SK-N-SH (cell line): Measurements from ENCODE around the gene SLC39A3.

Experiments
- CTCF ChIP-seq: fragments of 200-600 bp; sonication (generic); IDR thresholded peaks from 2 replicates; pipeline ENCODE4 v1.6.1; 2017; ENCODE audit warnings: antibody characterized with exemption, mild to moderate bottlenecking, moderate library complexity
- EP300 ChIP-seq, 2 experiments: IDR thresholded peaks; 2 replicates each; pipeline versions ENCODE4 v1.4.0 to v1.6.1; 2012; ENCODE audit warnings: borderline replicate concordance in 1 of 2, low read depth in 1 of 2, low read length in 1 of 2
- EZH2phosphoT487 ChIP-seq: fragments of 200-600 bp; sonication (generic); IDR thresholded peaks from 2 replicates; pipeline ENCODE4 v1.6.1; 2017; ENCODE audit warnings: low read depth, mixed run types, mild to moderate bottlenecking, antibody characterized with exemption, moderate library complexity, borderline replicate concordance
- FOXJ3 ChIP-seq: sonication (generic); formaldehyde crosslinking; IDR thresholded peaks from 2 replicates; pipeline ENCODE4 v1.5.1; 2020; ENCODE audit warnings: mild to moderate bottlenecking, missing genetic modification reagents
- FOXM1 ChIP-seq: IDR thresholded peaks from 2 replicates; pipeline ENCODE4 v1.4.0; 2012; ENCODE audit warnings: low read depth, mild to moderate bottlenecking
- GABPA ChIP-seq: IDR thresholded peaks from 2 replicates; pipeline ENCODE4 v1.4.0; 2012; ENCODE audit warnings: low read depth, mild to moderate bottlenecking
- JUND ChIP-seq: IDR thresholded peaks from 2 replicates; pipeline ENCODE4 v1.4.0; 2012
- RAD21 ChIP-seq: IDR thresholded peaks from 2 replicates; pipeline ENCODE4 v1.6.1; 2012; ENCODE audit warnings: mild to moderate bottlenecking, low read length
- TAF1 ChIP-seq: IDR thresholded peaks from 2 replicates; pipeline ENCODE4 v1.6.1; 2012; ENCODE audit warnings: low read depth, mild to moderate bottlenecking, low read length, moderate library complexity, borderline replicate concordance
- YY1 ChIP-seq: IDR thresholded peaks from 2 replicates; pipeline ENCODE4 v1.4.0; 2012; ENCODE audit warnings: low read depth, mild to moderate bottlenecking

- no peak for TF ChIP-seq FOXJ3 (CRISPR knock-in tag)
- TF ChIP-seq CTCF, result no peak
- no peak for TF ChIP-seq GABPA
- TF ChIP-seq JUND, result no peak
- TF ChIP-seq EP300 (IDR thresholded peaks at IDR 0.05; ENCODE audit: borderline replicate concordance in 1 of 2, low read depth in 1 of 2, low read length in 1 of 2), result no peak
- no peak for TF ChIP-seq EZH2phosphoT487
- TF ChIP-seq FOXM1, result no peak
- no peak for TF ChIP-seq TAF1
- no peak for TF ChIP-seq RAD21
- TF ChIP-seq YY1, result no peak
Observed at GRCh38 chr19:2701361-2702169, 38.3 kb downstream of the SLC39A3 start.
